ENCODE results near the gene ETNK2. TPM values are rescaled to one million over a fixed set of nuclear protein-coding genes. Genes with fewer than 3 reads are reported as not detected.

ETNK2 gene
- total RNA-seq, 6 donors from 2014 or later, result 3.2 to 8.9 (median 6.0) TPM; not detected in 1

DNA sequence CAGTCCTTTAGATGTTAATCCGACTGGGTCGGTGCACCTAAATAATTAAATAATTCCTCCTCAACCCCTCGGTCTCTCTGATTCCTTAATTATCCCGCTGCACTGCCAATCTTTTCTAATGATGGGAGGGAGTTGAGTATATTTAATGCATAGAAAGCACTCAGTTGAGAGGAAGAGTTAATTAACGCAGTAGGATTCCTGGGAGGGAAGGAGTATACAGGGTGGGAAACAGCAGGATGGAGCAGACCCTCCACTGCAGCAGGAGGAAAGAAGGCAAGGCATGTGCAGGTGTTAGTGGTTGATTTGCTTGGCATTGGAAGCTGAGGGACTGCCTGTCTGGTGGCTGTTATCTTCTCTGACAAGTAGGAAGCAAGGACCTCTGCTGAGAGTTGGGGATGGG lies 24.2 kb upstream of the ETNK2 start:
- Histone ChIP-seq H3K27me3 (no peaks in the 10 kb centered on the region), H3K27ac (no peak overlapping the region), H3K36me3 (no peaks in the 10 kb centered on the region), H3K9me3 (no peaks in the 10 kb centered on the region), H3K4me3 (no peak overlapping the region), H3K4me1 (no peaks in the 10 kb centered on the region)
- ATAC-seq (ENCODE audit: low FRiP score in 2 of 2) (no peak), DNase-seq (no peak)
- TF ChIP-seq POLR2A (IDR thresholded peaks at IDR 0.05), result no peak
- TF ChIP-seq POLR2AphosphoS5 (IDR thresholded peaks at IDR 0.05), result no peak
- no peak for TF ChIP-seq EP300 (IDR thresholded peaks at IDR 0.05)
- TF ChIP-seq, protein P1, sequence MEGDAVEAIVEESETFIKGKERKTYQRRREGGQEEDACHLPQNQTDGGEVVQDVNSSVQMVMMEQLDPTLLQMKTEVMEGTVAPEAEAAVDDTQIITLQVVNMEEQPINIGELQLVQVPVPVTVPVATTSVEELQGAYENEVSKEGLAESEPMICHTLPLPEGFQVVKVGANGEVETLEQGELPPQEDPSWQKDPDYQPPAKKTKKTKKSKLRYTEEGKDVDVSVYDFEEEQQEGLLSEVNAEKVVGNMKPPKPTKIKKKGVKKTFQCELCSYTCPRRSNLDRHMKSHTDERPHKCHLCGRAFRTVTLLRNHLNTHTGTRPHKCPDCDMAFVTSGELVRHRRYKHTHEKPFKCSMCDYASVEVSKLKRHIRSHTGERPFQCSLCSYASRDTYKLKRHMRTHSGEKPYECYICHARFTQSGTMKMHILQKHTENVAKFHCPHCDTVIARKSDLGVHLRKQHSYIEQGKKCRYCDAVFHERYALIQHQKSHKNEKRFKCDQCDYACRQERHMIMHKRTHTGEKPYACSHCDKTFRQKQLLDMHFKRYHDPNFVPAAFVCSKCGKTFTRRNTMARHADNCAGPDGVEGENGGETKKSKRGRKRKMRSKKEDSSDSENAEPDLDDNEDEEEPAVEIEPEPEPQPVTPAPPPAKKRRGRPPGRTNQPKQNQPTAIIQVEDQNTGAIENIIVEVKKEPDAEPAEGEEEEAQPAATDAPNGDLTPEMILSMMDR (IDR thresholded peaks at IDR 0.05), result no peak
- WGBS, 2 donors, result 84 to 86% methylated on average over 5 of the region's 5 CpGs

DNA sequence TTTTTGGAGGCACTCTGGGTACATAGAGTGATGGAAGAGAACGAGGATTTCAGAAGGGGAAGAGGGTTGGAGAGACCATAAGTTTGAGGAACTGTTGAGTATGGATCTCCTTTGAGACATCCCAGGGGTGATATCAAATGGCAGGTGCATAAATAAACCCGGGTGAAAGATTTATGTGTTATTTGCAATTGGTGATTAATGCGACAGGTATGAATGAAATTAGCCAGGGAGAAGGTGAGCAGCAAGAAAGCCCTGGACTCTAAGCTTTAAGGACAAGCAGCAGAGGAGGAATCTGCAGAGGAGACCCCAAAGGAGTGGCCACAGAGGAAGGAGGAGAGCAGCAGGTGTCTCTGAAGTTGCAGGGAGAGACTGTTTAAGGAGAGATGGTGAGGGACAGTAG lies 23.1 kb upstream of the ETNK2 start:
- 78 to 81% methylated on average over 3 of the region's 3 CpGs for WGBS, 2 donors
- ATAC-seq (ENCODE audit: low FRiP score in 2 of 2), result no peak
- no peak for DNase-seq

DNA sequence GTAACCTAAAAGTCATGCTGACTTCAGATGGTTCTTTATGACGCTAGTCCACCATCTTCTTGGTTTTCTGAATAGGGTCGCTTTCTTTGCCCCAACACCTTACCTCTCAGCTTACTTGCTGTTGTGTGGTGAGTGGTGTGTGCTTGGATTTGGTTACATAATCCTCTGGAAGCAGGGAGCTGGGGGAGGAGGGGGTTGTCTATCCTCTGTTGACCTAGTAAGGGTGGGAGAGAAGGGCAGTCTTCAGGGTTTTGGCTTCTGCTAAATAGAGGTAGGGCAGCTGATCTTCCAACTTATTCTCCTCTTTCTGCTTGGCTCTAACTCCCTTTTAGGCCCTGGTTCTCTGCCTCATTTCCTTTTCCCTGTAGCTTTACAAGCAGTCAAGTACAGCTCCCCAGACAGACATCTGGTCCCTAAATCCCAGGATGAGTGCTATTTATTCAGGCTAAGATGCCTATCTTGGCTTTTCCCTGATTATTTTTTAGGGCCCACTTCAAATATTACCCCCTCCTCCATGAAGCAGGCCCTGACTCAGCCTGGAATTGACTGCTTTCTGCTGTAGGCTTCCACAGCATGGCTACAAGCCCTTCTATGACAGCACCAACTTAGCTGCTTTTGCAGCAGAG lies 20.7 kb upstream of the ETNK2 start:
- no peaks in the 10 kb centered on the region for H3K4me1 ChIP-seq
- H3K27ac ChIP-seq, result no peak overlapping the region
- no peaks in the 10 kb centered on the region for H3K36me3 ChIP-seq
- ATAC-seq (ENCODE audit: low FRiP score in 2 of 2) (no peak), DNase-seq (no peak)
- TF ChIP-seq, protein P1 (IDR thresholded peaks at IDR 0.05), result no peak
- TF ChIP-seq POLR2AphosphoS5 (IDR thresholded peaks at IDR 0.05), result no peak
- no peak for TF ChIP-seq EP300 (IDR thresholded peaks at IDR 0.05)
- no peak for TF ChIP-seq POLR2A (IDR thresholded peaks at IDR 0.05)
- no peaks in the 10 kb centered on the region for H3K27me3 ChIP-seq
- WGBS, 2 donors, result 91 to 95% methylated on average over 2 of the region's 2 CpGs
- H3K9me3 ChIP-seq, result peaks cover 11 to 17% (median 13%) of the 10 kb centered on the region in 4 donors
- no peak overlapping the region for H3K4me3 ChIP-seq

More for the DNA sequence above, 23.1 kb upstream of the ETNK2 start:
- Histone ChIP-seq H3K4me1 (no peaks in the 10 kb centered on the region), H3K4me3 (no peak overlapping the region), H3K36me3 (no peaks in the 10 kb centered on the region), H3K9me3 (peaks cover 0 to 4% (median 3%) of the 10 kb centered on the region in 4 donors), H3K27ac (no peak overlapping the region), H3K27me3 (no peaks in the 10 kb centered on the region)
- TF ChIP-seq, protein P1 (IDR thresholded peaks at IDR 0.05), result no peak
- TF ChIP-seq POLR2A (IDR thresholded peaks at IDR 0.05) (no peak), POLR2AphosphoS5 (IDR thresholded peaks at IDR 0.05) (no peak), EP300 (IDR thresholded peaks at IDR 0.05) (no peak)

DNA sequence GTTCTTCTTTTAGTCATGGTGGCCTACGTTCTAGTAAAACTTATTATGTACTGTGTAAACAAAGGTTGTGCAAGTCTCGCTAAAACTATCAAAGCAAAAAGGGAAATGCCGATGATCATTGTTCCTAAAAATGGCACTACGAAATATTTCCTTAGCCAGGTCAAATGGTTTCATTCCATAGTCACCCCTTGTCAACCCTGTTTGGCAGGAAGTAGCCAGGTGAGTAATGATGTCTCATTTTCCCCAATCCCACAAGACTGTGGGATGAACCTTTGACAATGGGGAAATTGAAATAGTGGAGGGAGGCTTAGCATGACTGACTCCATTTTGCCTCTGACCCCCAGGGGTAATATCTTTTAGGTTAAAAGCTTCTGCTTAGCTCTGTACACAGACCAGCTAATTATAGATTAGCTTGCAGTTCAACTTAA lies 19.9 kb upstream of the ETNK2 start:
- Histone ChIP-seq H3K27me3 (no peaks in the 10 kb centered on the region), H3K9me3 (peaks cover 11 to 17% (median 13%) of the 10 kb centered on the region in 4 donors), H3K27ac (no peak overlapping the region), H3K36me3 (no peaks in the 10 kb centered on the region), H3K4me1 (no peaks in the 10 kb centered on the region), H3K4me3 (no peak overlapping the region)
- TF ChIP-seq, protein P1 (IDR thresholded peaks at IDR 0.05), result no peak
- TF ChIP-seq POLR2AphosphoS5 (IDR thresholded peaks at IDR 0.05) (no peak), EP300 (IDR thresholded peaks at IDR 0.05) (no peak), POLR2A (IDR thresholded peaks at IDR 0.05) (no peak)
- ATAC-seq (ENCODE audit: low FRiP score in 2 of 2) (no peak), DNase-seq (no peak)
- WGBS, 2 donors, result 16 to 35% methylated on average over 4 of the region's 4 CpGs

All from upper lobe of left lung (tissue), 6 donors.